WTC11 (cell line): ENCODE data around the gene WFDC1. TPM values are rescaled to one million over a fixed set of nuclear protein-coding genes. Genes with fewer than 3 reads are reported as not detected.

ENCODE experiments used
- ATAC-seq: fragments of 200-7000 bp; cut with Tn5 transposase; 2 replicates; pipeline ENCODE4 v1.10.0; 2021; ENCODE audit warnings: mild to moderate bottlenecking, moderate library complexity
- CTCF ChIA-PET: fragments of 300-600 bp; sonication (Branson Sonifier 250); formaldehyde crosslinking; loops from one replicate; lab custom pipeline; 2021; ENCODE audit warnings: antibody characterized with exemption; lab: Charles Lee
- POLR2A ChIA-PET: fragments of 350-600 bp; sonication (Branson Sonifier 250); formaldehyde crosslinking; loops from one replicate; lab custom pipeline; 2021; ENCODE audit warnings: antibody characterized with exemption; lab: Charles Lee
- DNase-seq: peaks from one replicate; pipeline ENCODE4 v3.0.0; 2021; ENCODE audit warnings: low spot score
- H3K27ac Mint-ChIP-seq: 2 replicates; pipeline ENCODE4 v1.8.0; 2021; ENCODE audit warnings: mixed read lengths
- H3K27me3 Mint-ChIP-seq: 2 replicates; pipeline ENCODE4 v1.8.0; 2021; ENCODE audit warnings: low read depth, mild to moderate bottlenecking, moderate library complexity, mixed read lengths
- H3K36me3 Mint-ChIP-seq: 2 replicates; pipeline ENCODE4 v1.8.0; 2021; ENCODE audit warnings: mixed read lengths
- H3K4me1 Mint-ChIP-seq: 2 replicates; pipeline ENCODE4 v1.8.0; 2022; ENCODE audit warnings: mixed read lengths
- H3K4me3 Mint-ChIP-seq: 2 replicates; pipeline ENCODE4 v1.8.0; 2021; ENCODE audit warnings: mild to moderate bottlenecking, moderate library complexity, mixed read lengths
- H3K9me3 Mint-ChIP-seq: 2 replicates; pipeline ENCODE4 v1.8.0; 2021; ENCODE audit warnings: mixed read lengths
- ARID4B ChIP-seq: sonication (generic); formaldehyde crosslinking; IDR thresholded peaks from 2 replicates; pipeline ENCODE4 v1.8.0; 2023; ENCODE audit warnings: missing genetic modification reagents, mild to moderate bottlenecking, borderline replicate concordance
- CREB1 ChIP-seq: sonication (generic); formaldehyde crosslinking; IDR thresholded peaks from 2 replicates; pipeline ENCODE4 v1.8.0; 2023; ENCODE audit warnings: mild to moderate bottlenecking, missing genetic modification reagents
- CREM ChIP-seq: sonication (generic); formaldehyde crosslinking; IDR thresholded peaks from 2 replicates; pipeline ENCODE4 v1.8.1; 2022; ENCODE audit warnings: mild to moderate bottlenecking, missing genetic modification reagents, moderate library complexity
- E2F1 ChIP-seq: sonication (generic); formaldehyde crosslinking; IDR thresholded peaks from 2 replicates; pipeline ENCODE4 v1.8.0; 2022; ENCODE audit warnings: mild to moderate bottlenecking, missing genetic modification reagents
- E2F4 ChIP-seq: sonication (generic); formaldehyde crosslinking; IDR thresholded peaks from 2 replicates; pipeline ENCODE4 v1.8.1; 2022; ENCODE audit warnings: low read depth, mild to moderate bottlenecking, moderate library complexity, missing genetic modification reagents, borderline replicate concordance
- EMX1 ChIP-seq: fragments of 250-450 bp; sonication (Bioruptor Pico); IDR thresholded peaks from 2 replicates; pipeline ENCODE4 v1.8.0; 2021; ENCODE audit warnings: mild to moderate bottlenecking
- FOXJ3 ChIP-seq: sonication (generic); formaldehyde crosslinking; IDR thresholded peaks from 2 replicates; pipeline ENCODE4 v1.9.0; 2021; ENCODE audit warnings: missing genetic modification reagents, mild to moderate bottlenecking, borderline replicate concordance
- FOXP1 ChIP-seq: sonication (generic); formaldehyde crosslinking; IDR thresholded peaks from 2 replicates; pipeline ENCODE4 v1.8.0; 2022; ENCODE audit warnings: missing genetic modification reagents, mild to moderate bottlenecking, moderate library complexity, borderline replicate concordance
- JAZF1 ChIP-seq: fragments of 250-450 bp; sonication (Bioruptor Pico); IDR thresholded peaks from 2 replicates; pipeline ENCODE4 v1.9.0; 2021; ENCODE audit warnings: moderate library complexity, mild to moderate bottlenecking, inconsistent platforms
- NFATC4 ChIP-seq: fragments of 250-450 bp; sonication (Bioruptor Pico); IDR thresholded peaks from 2 replicates; pipeline ENCODE4 v1.9.0; 2021; ENCODE audit warnings: mild to moderate bottlenecking
- NR1H2 ChIP-seq: sonication (generic); formaldehyde crosslinking; IDR thresholded peaks from 2 replicates; pipeline ENCODE4 v1.9.0; 2021; ENCODE audit warnings: mild to moderate bottlenecking, moderate library complexity, missing genetic modification reagents
- SMAD3 ChIP-seq: sonication (generic); formaldehyde crosslinking; IDR thresholded peaks from 2 replicates; pipeline ENCODE4 v1.8.0; 2022; ENCODE audit warnings: missing genetic modification reagents, mild to moderate bottlenecking, borderline replicate concordance
- STAT6 ChIP-seq: sonication (generic); formaldehyde crosslinking; conservative IDR thresholded peaks from 2 replicates; pipeline ENCODE4 v1.8.1; 2023; ENCODE audit warnings: mild to moderate bottlenecking, low read depth, missing genetic modification reagents, moderate library complexity
- TEAD4 ChIP-seq: sonication (generic); formaldehyde crosslinking; IDR thresholded peaks from 2 replicates; pipeline ENCODE4 v1.8.0; 2022; ENCODE audit warnings: mild to moderate bottlenecking, missing genetic modification reagents
- USF2 ChIP-seq: sonication (generic); formaldehyde crosslinking; IDR thresholded peaks from 2 replicates; pipeline ENCODE4 v1.8.1; 2023; ENCODE audit warnings: mild to moderate bottlenecking, missing genetic modification reagents, moderate library complexity
- ZNF121 ChIP-seq: sonication (generic); formaldehyde crosslinking; IDR thresholded peaks from 2 replicates; pipeline ENCODE4 v1.8.0; 2023; ENCODE audit warnings: missing genetic modification reagents
- ZNF281 ChIP-seq: sonication (generic); formaldehyde crosslinking; IDR thresholded peaks from 2 replicates; pipeline ENCODE4 v1.8.0; 2023; ENCODE audit warnings: mild to moderate bottlenecking, missing genetic modification reagents
- ZNF671 ChIP-seq: fragments of 250-450 bp; sonication (Bioruptor Pico); IDR thresholded peaks from 2 replicates; pipeline ENCODE4 v1.8.0; 2021; ENCODE audit warnings: mild to moderate bottlenecking
- total RNA-seq: library from RNA; stranded (reverse); gene quantifications from 3 replicates; pipeline ENCODE4 v1.2.3, GENCODE V29; 2021

The WFDC1 gene
- total RNA-seq, 1 experiment from 2014 or later = 0.50 TPM

- no peak for TF ChIP-seq ARID4B (CRISPR knock-in tag)
- TF ChIP-seq EMX1 (CRISPR knock-in tag) = no peak
- TF ChIP-seq NFATC4 (CRISPR knock-in tag) = no peak
- TF ChIP-seq CREB1 (CRISPR knock-in tag) = no peak
- TF ChIP-seq STAT6 = no peak
- no peak for TF ChIP-seq E2F1 (CRISPR knock-in tag)
- TF ChIP-seq CREM = no peak
- no peak for TF ChIP-seq SMAD3
- TF ChIP-seq ZNF281 = no peak
These were observed 62.5 kb downstream of the WFDC1 start (continued) for GRCh38 chr16:84357191-84357651.

- no peak overlapping the region for H3K27ac Mint-ChIP-seq
- ATAC-seq (no peak), DNase-seq (no peak)
- POLR2A ChIA-PET = interaction anchor here (0.9 kb wide), 1 partner anchor 11 kb away, joined by 3 read pairs; no protein-coding TSS in a partner anchor
- no peaks in the 10 kb centered on the region for H3K36me3 Mint-ChIP-seq
- H3K4me1 Mint-ChIP-seq = peaks cover 14% of the 10 kb centered on the region
- no peaks in the 10 kb centered on the region for H3K9me3 Mint-ChIP-seq
- CTCF ChIA-PET = no interaction called here
- H3K27me3 Mint-ChIP-seq = no peaks in the 10 kb centered on the region
- H3K4me3 Mint-ChIP-seq = no peak overlapping the region
- TF ChIP-seq ZNF281 (no peak), NR1H2 (CRISPR knock-in tag) (no peak), TEAD4 (no peak), ZNF121 (no peak), JAZF1 (no peak), FOXP1 (CRISPR knock-in tag) (no peak), FOXJ3 (CRISPR knock-in tag) (no peak), E2F4 (CRISPR knock-in tag) (no peak), USF2 (CRISPR knock-in tag) (no peak), ZNF671 (CRISPR knock-in tag) (no peak), E2F1 (CRISPR knock-in tag) (no peak)
These were observed 64.1 kb downstream of the WFDC1 start for GRCh38 chr16:84358601-84359295.
